Measurements from ENCODE around the gene NODAL.

- no peak for TF ChIP-seq CTCF (IDR thresholded peaks at IDR 0.05)
- TF ChIP-seq POLR2A (IDR thresholded peaks at IDR 0.05), result no peak
Measured at GRCh38 chr10:70425096-70425495, 16.4 kb downstream of the NODAL start.
